SK-N-SH (cell line): ENCODE results near the gene CD3D.

Experiments
- CHD2 ChIP-seq: fragments of 150-350 bp; IDR thresholded peaks from 2 replicates; pipeline ENCODE4 v1.6.1; 2018; ENCODE audit warnings: low read length; ENCODE audit not compliant: partially characterized antibody
- CTCF ChIP-seq: fragments of 200-600 bp; sonication (generic); IDR thresholded peaks from 2 replicates; pipeline ENCODE4 v1.6.1; 2017; ENCODE audit warnings: antibody characterized with exemption, mild to moderate bottlenecking, moderate library complexity
- JUND ChIP-seq: IDR thresholded peaks from 2 replicates; pipeline ENCODE4 v1.4.0; 2012
- MAX ChIP-seq: IDR thresholded peaks from 2 replicates; pipeline ENCODE4 v1.4.0; 2012; ENCODE audit warnings: low read depth
- NRF1 ChIP-seq: IDR thresholded peaks from 2 replicates; pipeline ENCODE4 v1.6.1; 2012; ENCODE audit warnings: low read depth, mild to moderate bottlenecking, low read length
- PBX3 ChIP-seq: IDR thresholded peaks from 2 replicates; pipeline ENCODE4; 2012
- RCOR1 ChIP-seq: fragments of 150-350 bp; IDR thresholded peaks from 2 replicates; pipeline ENCODE4 v1.6.1; 2017; ENCODE audit warnings: antibody characterized with exemption, low read length
- TEAD4 ChIP-seq: IDR thresholded peaks from 2 replicates; pipeline ENCODE4 v1.4.0; 2012; ENCODE audit warnings: mild to moderate bottlenecking, borderline replicate concordance; ENCODE audit not compliant: insufficient read depth
- ZBTB33 ChIP-seq: IDR thresholded peaks from 2 replicates; pipeline ENCODE4 v1.4.0; 2012; ENCODE audit warnings: low read depth, borderline replicate concordance

GRCh38 chr11:118313242-118313641 lies 29.3 kb downstream of the CD3D start:
- TF ChIP-seq MAX = no peak
- TF ChIP-seq CTCF = no peak
- no peak for TF ChIP-seq CHD2
- TF ChIP-seq NRF1 = no peak
- TF ChIP-seq RCOR1 = no peak
- no peak for TF ChIP-seq ZBTB33
- no peak for TF ChIP-seq TEAD4
- TF ChIP-seq JUND = no peak
- no peak for TF ChIP-seq PBX3
